ENCODE results near the gene BRCC3.

The BRCC3 gene

DNA sequence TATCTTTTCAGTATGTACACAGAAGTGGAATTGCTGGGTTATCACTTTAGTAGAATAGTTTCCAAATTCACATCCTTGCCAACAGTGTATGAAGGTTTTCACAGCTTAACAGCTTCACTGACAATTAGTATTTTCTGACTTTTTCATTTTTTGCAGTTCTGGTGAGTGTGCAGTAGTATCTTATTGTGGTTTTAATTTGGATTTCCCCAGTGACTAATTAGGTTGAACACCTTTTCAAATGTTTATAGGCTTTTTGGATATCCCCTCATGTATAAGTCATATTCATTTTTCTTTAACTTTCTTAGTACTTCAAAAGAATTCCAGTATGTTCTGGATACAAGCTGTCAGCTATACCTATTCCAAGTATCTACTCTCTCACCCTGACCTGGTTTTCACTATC, 37.1 kb downstream of the BRCC3 start:
- no peak overlapping the region for H3K4me3 ChIP-seq (ENCODE audit: low read depth, low read length)
- no peak for DNase-seq (ENCODE audit: low read depth)
- TF ChIP-seq CTCF (IDR thresholded peaks at IDR 0.05; ENCODE audit: low read depth, low read length, missing control alignments), result no peak

DNA sequence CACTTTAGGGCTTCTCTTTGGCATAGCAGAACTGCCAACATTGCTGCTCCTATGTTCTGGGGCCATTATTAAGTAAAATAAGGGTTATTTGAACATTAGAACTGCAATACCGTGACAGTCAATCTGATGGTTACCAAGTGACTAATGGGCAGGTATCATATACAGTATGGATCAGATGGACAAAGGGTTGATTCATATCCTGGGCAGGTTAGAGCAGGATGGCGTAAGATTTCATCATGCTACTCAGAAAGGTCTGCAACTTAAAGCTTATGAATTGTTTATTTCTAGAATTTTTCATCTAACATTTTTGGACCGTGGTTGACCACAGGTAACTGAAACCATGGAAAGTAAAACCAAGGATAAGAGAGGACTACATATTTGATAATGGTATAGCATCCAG, 40.9 kb downstream of the BRCC3 start:
- no peak for DNase-seq (ENCODE audit: low read depth)
- no peak overlapping the region for H3K4me3 ChIP-seq (ENCODE audit: low read depth, low read length)
- no peak for TF ChIP-seq CTCF (IDR thresholded peaks at IDR 0.05; ENCODE audit: low read depth, low read length, missing control alignments)

DNA sequence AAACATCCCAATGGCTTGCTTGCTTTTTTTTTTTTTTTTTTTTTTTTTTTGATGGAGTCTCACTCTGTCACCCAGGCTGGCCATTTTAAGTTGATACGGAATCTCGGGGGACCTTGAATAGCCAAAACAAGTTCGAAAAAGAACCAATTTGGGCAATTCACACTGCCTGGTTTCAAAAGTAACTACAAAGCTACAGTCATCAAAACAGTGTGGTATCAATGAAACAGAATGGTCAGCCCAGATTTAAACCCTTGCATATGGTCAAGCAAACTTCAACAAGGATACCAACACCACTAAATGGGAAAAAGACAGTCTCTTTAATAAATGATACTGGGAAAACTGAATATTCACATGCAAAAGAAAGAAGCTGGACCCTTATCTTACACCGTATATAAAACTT, 41.8 kb downstream of the BRCC3 start:
- TF ChIP-seq CTCF (IDR thresholded peaks at IDR 0.05; ENCODE audit: low read depth, low read length, missing control alignments), result no peak
- no peak overlapping the region for H3K4me3 ChIP-seq (ENCODE audit: low read depth, low read length)

DNA sequence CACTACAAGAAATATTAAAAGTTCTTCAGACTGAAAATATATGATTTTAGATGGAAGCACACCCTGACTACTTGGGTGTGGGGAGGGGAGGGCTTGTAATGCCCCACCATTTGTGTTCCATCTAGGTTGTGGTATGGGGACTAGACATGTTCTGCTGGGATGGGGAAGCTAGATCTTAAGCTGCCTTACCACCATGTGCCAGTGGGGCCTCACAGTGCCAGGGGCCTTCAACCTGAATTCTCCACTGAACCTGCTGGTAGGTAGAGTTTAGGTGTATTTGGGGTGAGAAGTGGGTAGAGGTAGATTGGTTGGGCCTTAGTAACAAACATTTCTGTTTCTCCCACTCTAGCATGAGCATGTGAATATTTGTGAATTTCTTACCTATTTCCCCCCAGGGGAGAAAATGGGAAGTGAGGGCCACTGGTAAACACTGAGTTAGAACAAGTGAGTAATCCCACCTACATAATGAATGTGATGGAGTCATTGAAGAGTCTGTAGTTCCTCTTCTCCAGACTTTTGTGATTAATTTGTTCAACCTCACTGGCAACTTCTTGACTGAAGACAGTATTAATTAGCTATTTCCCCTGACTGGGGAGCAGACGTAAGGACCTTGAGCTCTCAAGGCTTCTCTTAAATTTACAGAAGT, 44.0 kb downstream of the BRCC3 start:
- no peak for DNase-seq (ENCODE audit: low read depth)
- TF ChIP-seq CTCF (IDR thresholded peaks at IDR 0.05; ENCODE audit: low read depth, low read length, missing control alignments), result no peak
- no peak overlapping the region for H3K4me3 ChIP-seq (ENCODE audit: low read depth, low read length)

More for the DNA sequence above, 41.8 kb downstream of the BRCC3 start:
- no peak for DNase-seq (ENCODE audit: low read depth)

DNA sequence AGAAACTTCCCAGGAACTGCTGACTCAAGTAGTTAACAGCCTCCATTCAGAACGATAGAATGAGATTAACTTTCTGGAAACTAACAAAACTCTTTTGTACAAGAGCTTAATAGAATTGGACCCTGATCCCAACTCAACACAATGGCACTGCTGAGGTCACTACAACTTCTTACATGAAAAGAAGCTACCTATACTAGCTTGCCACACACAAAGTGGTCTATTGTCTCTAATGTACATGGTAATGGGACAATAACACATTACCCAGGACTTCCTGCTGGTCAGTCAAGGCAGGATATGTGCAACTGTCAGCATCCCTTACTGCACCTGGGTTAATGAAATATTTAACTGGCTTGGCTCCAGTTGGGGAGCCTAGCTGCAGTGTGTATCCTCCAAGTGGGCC, 56.2 kb downstream of the BRCC3 start:
- H3K4me3 ChIP-seq (ENCODE audit: low read depth, low read length), result no peak overlapping the region
- no peak for TF ChIP-seq CTCF (IDR thresholded peaks at IDR 0.05; ENCODE audit: low read depth, low read length, missing control alignments)
- no peak for DNase-seq (ENCODE audit: low read depth)

GRCh38 chrX:155127940-155128339, 56.6 kb downstream of the BRCC3 start:
- TF ChIP-seq CTCF (IDR thresholded peaks at IDR 0.05; ENCODE audit: low read depth, low read length, missing control alignments), result no peak
- no peak for DNase-seq (ENCODE audit: low read depth)
- H3K4me3 ChIP-seq (ENCODE audit: low read depth, low read length), result no peak overlapping the region

DNA sequence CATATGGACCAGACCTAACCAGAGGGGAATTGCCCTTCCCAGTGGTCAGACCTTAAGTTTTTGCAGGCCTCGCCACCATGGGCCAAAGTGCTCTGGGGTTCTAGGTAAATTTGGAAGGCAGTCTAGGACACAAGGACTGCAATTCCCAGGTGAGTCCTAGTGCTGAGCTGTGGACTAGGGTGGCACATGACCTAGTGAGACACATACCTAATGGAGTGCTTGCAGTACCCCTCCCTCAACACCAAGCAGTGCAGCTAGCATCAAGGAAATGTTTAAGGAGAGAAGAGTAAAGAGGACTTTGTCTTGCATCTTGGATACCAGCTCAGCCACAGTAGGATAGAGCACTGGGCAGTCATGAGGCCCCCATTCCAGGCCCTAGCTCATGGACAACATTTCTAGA, 60.8 kb downstream of the BRCC3 start:
- no peak for DNase-seq (ENCODE audit: low read depth)

More for the DNA sequence above, 60.8 kb downstream of the BRCC3 start:
- TF ChIP-seq CTCF (IDR thresholded peaks at IDR 0.05; ENCODE audit: low read depth, low read length, missing control alignments), result no peak
- no peak overlapping the region for H3K4me3 ChIP-seq (ENCODE audit: low read depth, low read length)

Measured in GM12864 (cell line).